Astrocyte of the spinal cord (primary cell): ENCODE measurements around the gene AIRE.

Experiments
- DNase-seq: peaks from one replicate; pipeline ENCODE4 v3.0.0; 2011; ENCODE audit warnings: low read depth, low spot score
- H3K4me3 ChIP-seq: 2 replicates; pipeline ENCODE4 v1.5.1; 2011; ENCODE audit warnings: low read depth, mild to moderate bottlenecking, low read length, moderate library complexity
- in situ Hi-C: cut with HindIII; loops from 2 replicates; pipeline ENCODE4 v1.10.0; 2017; ENCODE audit warnings: low sequenced_read_pairs
- TF ChIP-seq, protein P1 (sequence below): IDR thresholded peaks from 2 replicates; pipeline ENCODE4 v1.5.1; 2012; ENCODE audit warnings: low read depth, mild to moderate bottlenecking, low read length, inconsistent platforms

Gene AIRE

DNA sequence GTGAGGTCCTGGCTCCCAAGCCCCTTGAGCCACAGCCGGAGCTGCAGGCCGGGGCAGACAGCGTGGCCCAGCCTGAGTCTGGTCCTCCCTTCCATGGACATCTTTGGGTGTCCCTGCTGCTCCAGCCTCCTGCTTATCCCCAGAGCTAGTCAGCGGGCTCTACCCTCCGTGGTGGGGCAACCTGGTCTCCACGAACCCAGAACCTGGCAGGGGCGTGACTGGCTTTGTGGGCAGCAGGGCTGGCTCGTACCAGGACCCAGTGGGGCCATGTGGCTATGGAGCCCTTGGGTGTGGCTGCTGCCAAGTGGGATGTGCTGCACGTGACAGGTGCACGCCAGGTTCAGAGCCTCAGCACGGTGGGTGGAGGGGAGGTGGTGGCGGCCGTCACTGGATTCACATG is 35.2 kb downstream of the AIRE start:
- TF ChIP-seq, protein P1, sequence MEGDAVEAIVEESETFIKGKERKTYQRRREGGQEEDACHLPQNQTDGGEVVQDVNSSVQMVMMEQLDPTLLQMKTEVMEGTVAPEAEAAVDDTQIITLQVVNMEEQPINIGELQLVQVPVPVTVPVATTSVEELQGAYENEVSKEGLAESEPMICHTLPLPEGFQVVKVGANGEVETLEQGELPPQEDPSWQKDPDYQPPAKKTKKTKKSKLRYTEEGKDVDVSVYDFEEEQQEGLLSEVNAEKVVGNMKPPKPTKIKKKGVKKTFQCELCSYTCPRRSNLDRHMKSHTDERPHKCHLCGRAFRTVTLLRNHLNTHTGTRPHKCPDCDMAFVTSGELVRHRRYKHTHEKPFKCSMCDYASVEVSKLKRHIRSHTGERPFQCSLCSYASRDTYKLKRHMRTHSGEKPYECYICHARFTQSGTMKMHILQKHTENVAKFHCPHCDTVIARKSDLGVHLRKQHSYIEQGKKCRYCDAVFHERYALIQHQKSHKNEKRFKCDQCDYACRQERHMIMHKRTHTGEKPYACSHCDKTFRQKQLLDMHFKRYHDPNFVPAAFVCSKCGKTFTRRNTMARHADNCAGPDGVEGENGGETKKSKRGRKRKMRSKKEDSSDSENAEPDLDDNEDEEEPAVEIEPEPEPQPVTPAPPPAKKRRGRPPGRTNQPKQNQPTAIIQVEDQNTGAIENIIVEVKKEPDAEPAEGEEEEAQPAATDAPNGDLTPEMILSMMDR, result no peak
- no peak for DNase-seq
- H3K4me3 ChIP-seq, result no peak overlapping the region
- in situ Hi-C loops, result no loop called here

DNA sequence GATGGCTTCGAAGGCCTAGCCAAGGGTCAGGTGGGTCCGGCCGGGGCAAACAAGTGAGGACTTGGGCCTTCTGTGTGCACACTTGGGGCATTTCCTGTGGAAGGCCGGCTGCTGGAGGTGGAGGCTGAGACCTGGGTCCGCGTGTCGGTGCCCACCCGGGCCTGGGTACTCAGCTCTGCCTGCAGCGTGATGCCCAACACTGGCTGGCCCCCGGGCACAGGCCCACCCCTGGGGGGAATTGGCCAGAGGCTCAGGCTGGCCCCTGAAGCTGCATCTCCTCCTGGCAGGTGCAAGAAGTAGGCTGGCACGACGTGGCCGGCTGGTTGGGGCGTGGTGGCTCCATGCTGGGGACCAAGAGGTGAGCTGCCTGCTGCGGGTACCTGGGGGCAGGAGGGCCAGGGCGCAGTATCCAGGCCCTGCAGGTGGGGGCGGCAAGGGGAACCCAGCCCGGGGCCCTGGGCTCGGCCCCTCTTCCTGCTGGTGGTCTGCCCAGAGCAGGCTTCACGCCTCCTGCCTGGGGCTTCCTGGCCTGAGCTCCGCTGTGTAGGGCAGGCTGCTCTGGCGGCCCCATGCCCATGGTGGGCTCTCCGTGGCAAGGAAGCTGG is 36.3 kb downstream of the AIRE start:
- TF ChIP-seq, protein P1, result no peak
- DNase-seq, result no peak
- in situ Hi-C loops, result no loop called here
- no peak overlapping the region for H3K4me3 ChIP-seq

DNA sequence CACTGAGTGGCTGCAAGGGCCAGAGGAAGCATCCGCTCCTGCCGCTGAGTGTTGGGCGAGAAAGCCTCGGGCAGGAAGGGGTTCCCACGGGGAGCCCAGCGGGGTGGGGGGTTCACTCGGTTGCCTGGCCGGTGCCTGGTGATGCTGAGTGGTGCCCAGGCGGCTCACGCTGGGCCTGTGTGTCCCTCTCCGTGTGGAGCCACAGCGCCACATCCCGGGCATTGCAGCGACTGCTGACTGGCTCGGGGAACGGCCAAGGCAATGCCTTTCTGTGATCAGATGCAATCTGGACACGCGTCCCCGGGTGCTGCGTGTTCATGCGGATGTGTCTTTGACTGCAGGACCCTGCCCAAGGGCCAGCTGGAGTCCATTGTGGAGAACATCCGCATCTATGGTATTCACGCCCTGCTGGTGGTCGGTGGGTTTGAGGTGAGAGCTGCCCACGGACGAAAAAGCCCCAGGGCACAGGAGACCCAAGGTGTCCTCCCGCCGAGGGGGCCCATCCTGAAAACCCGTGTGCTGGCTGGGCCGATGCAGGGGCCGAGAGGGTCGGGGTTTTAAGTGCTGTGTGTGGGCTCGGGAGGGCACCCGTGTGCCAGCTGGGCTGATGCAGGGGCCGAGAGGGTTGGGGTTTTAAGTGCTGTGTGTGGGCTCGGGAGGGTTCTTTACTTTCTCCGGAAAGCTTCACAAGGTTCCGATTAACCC is 37.1 kb downstream of the AIRE start:
- DNase-seq, result no peak
- TF ChIP-seq, protein P1, result no peak
- in situ Hi-C loops, result no loop called here
- no peak overlapping the region for H3K4me3 ChIP-seq

DNA sequence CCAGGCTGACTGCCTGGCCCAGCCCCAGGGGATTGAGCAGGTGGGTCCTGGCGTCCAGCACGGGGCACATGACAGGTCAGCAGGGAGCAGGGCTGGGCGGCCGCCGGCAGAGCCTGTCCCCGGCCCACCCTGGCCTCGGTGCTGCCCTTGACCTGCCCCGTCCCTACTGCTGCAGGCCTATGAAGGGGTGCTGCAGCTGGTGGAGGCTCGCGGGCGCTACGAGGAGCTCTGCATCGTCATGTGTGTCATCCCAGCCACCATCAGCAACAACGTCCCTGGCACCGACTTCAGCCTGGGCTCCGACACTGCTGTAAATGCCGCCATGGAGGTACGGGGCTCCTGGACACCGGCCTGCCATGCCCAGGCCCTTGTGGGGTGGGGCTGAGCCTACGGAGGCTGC is 37.9 kb downstream of the AIRE start:
- TF ChIP-seq, protein P1, result no peak

DNA sequence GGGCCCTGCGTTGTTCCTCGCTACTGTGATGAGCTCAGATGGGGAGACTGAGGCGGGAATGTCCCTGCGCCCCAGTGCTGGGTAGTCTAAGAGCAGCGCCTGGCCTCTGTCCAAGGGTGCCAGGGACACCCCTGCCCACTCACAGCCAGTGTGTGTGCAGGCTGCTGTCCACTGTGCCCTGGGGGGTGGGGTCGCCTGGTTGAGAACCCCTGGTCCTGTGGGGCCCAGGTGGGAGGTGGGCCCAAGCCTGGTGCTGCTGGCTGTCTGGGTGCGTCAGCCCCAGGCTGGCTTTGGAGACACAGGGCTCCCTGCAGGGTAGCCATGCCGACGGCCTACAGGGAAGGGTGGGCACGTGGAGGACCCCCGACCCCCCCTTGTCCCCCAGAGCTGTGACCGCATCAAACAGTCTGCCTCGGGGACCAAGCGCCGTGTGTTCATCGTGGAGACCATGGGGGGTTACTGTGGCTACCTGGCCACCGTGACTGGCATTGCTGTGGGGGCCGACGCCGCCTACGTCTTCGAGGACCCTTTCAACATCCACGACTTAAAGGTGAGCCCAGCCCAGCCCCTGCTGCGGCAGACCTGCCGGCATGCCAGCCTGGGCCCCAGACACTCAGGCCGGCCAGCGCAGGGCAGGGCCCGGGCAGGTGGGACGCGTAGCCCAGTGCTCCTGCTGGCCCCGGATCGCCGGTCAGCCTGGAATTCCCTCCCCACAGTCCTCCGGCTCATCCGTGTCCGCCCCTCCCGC is 38.6 kb downstream of the AIRE start:
- DNase-seq, result no peak
- in situ Hi-C loops, result no loop called here
- TF ChIP-seq, protein P1, result no peak
- H3K4me3 ChIP-seq, result no peak overlapping the region

More for the DNA sequence above, 37.9 kb downstream of the AIRE start:
- no peak overlapping the region for H3K4me3 ChIP-seq
- no peak for DNase-seq
- in situ Hi-C loops, result no loop called here

DNA sequence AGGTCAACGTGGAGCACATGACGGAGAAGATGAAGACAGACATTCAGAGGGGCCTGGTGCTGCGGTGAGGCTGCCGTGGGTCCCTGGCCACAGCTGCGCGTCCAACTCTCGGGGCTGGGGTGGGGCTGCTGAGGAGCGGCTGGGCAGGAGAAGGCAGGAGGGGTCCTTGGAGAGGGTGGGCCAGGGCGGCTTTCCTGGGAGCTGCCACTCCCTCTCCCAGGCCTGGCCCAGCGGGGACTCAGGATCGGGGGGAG is 39.1 kb downstream of the AIRE start:
- TF ChIP-seq, protein P1, result no peak
- no peak for DNase-seq
- no peak overlapping the region for H3K4me3 ChIP-seq
- in situ Hi-C loops, result no loop called here
